AG08396 (cell line): ENCODE data around the gene SCUBE1.

Experiments
- DNase-seq: peaks from one replicate; pipeline ENCODE4 v3.0.0; 2012; ENCODE audit warnings: low spot score, mixed read lengths

Gene SCUBE1

GRCh38 chr22:43155789-43156188, 187.4 kb downstream of the SCUBE1 start:
- no peak for DNase-seq

DNA sequence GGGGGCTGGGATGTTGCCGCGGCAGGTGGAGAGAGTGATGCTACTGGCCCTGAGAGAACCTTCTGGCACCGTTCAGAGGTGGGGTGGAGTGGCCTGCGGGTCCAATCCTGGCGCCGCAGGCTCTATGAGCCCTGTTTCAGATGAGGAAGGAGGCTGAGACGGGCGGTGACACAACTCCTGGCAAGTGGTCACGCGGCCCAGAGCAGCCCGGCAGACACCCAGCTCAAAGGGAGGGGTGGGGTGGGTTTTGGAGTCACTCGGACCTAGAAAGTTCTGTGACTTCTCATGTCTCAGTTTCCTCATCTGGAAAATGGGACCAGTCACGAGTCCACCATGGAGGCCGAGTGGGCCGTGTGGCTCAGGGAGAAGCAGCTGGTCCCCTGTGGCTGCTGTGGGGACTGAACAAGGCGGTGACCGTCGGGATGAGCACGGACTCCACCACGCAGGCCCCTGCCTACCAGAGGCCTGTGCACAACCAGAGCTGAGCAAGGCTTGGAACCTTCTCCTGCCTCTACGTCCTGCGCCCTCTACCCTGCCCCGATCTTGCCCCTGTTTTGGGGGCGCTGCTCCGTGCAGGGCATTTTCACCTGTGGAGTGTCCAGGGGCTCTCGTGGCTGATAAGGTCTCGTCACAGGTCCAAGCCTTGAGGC, 188.2 kb downstream of the SCUBE1 start:
- DNase-seq = no peak

GRCh38 chr22:43153899-43154298, 189.3 kb downstream of the SCUBE1 start:
- no peak for DNase-seq

GRCh38 chr22:43152357-43153071, 190.7 kb downstream of the SCUBE1 start:
- DNase-seq = peak; percentile 75

DNA sequence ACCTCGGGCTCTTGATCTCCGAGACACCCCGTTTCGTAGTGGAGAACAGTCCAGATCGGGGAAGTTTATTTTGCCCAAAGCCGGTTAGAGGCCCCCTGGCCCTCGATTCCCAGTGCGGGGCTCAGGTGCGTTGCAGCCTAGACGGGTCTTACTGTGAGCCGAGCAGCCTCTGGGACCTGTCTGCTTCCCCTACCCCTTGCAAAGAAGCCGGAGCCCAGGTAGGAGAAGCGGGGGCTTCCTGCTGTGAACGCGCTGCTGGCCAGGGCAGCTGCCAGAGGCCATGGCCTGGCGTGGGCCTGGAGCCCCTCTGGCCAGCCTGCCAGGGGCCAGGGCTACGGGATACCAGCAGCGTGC, 191.2 kb downstream of the SCUBE1 start:
- DNase-seq = no peak

GRCh38 chr22:43151251-43152002, 191.7 kb downstream of the SCUBE1 start, which contains the start of gene TSPO:
TSPO (plus strand) TSS chr22:43151559; CDS start chr22:43159239, 7,680 bp downstream.
- peak; percentile 95 for DNase-seq

GRCh38 chr22:43150731-43151206, 192.4 kb downstream of the SCUBE1 start:
- DNase-seq = no peak

DNA sequence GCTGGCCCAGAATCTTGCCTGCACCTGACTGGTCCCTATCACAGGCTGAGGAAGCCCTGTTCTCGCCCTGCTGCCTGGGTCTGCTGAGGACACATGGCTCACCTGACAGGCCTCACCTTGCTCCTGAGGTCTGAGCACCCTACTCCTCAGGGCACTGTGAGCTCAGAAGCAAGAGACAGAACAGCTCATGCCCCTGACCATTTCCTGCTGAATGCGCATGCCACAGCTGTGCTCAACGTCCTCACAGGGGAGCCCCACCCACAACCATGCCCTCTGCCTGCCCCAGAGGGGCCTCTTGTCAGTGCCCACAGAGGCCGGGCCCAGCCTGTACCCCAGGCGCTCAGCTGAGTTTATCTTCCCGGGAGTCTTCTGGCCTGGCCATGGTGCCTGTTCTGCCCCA, 194.6 kb downstream of the SCUBE1 start:
- DNase-seq = no peak

DNA sequence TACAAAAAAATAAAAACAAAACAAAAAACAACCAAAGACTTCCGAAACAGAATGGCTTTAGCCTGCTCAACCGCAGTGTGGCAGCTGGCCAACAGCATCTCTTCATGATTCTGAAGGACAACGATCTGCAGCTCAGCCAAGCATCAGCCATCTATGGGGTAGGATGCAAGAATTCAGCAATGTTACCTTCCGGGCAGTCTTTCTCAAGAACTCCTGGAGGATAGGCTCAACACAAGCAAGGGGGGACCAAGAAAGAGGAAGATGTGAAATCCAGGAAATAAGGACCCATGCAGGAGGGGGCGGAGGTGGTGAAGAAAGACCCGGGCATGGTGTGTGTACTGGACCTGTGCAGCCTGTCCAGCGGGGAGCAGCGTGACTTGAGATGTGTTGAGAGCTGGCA, 195.4 kb downstream of the SCUBE1 start:
- no peak for DNase-seq
